ENCODE measurements around the gene STAB1. TPM values are rescaled to one million over a fixed set of nuclear protein-coding genes. Genes with fewer than 3 reads are reported as not detected.

STAB1 gene
- total RNA-seq, 1 donor, result 0.90 TPM

- TF ChIP-seq CTCF (IDR thresholded peaks at IDR 0.05; ENCODE audit: insufficient read depth, low read length), result no peak
- peak overlapping the region; percentile 66 for H3K4me3 ChIP-seq (ENCODE audit: low read depth, low read length)
- DNase-seq (ENCODE audit: low read depth), result peak; percentile 19
Measured at GRCh38 chr3:52534281-52535183, 39.4 kb downstream of the STAB1 start.

GRCh38 chr3:52535411-52536111, 40.4 kb downstream of the STAB1 start:
- no peak for DNase-seq (ENCODE audit: low read depth)
- H3K4me3 ChIP-seq (ENCODE audit: low read depth, low read length), result no peak overlapping the region
- no peak for TF ChIP-seq CTCF (IDR thresholded peaks at IDR 0.05; ENCODE audit: insufficient read depth, low read length)

GRCh38 chr3:52536112-52536368, 40.9 kb downstream of the STAB1 start:
- no peak for TF ChIP-seq CTCF (IDR thresholded peaks at IDR 0.05; ENCODE audit: insufficient read depth, low read length)
- peak overlapping the region; percentile 50 for H3K4me3 ChIP-seq (ENCODE audit: low read depth, low read length)
- no peak for DNase-seq (ENCODE audit: low read depth)

- TF ChIP-seq CTCF (IDR thresholded peaks at IDR 0.05; ENCODE audit: insufficient read depth, low read length), result no peak
- peak within 1 kb of the TSS; percentile 70 for H3K4me3 ChIP-seq (ENCODE audit: low read depth, low read length)
- DNase-seq (ENCODE audit: low read depth), result peak; percentile 97
Measured at GRCh38 chr3:52536369-52537164, 41.4 kb downstream of the STAB1 start, which contains the start of gene UQCC5. Gene UQCC5 (plus strand): TSS chr3:52536605. CDS start chr3:52536756, 151 bp downstream.

GRCh38 chr3:52537165-52537620, 42.1 kb downstream of the STAB1 start:
- no peak for DNase-seq (ENCODE audit: low read depth)
- peak overlapping the region; percentile 70 for H3K4me3 ChIP-seq (ENCODE audit: low read depth, low read length)
- no peak for TF ChIP-seq CTCF (IDR thresholded peaks at IDR 0.05; ENCODE audit: insufficient read depth, low read length)

GRCh38 chr3:52537726-52538421, 42.7 kb downstream of the STAB1 start:
- no peak for DNase-seq (ENCODE audit: low read depth)
- peak overlapping the region; percentile 70 for H3K4me3 ChIP-seq (ENCODE audit: low read depth, low read length)
- TF ChIP-seq CTCF (IDR thresholded peaks at IDR 0.05; ENCODE audit: insufficient read depth, low read length), result no peak

Data from fibroblast of the aortic adventitia (primary cell).